Measurements from ENCODE around the gene TRAT1.

DNA sequence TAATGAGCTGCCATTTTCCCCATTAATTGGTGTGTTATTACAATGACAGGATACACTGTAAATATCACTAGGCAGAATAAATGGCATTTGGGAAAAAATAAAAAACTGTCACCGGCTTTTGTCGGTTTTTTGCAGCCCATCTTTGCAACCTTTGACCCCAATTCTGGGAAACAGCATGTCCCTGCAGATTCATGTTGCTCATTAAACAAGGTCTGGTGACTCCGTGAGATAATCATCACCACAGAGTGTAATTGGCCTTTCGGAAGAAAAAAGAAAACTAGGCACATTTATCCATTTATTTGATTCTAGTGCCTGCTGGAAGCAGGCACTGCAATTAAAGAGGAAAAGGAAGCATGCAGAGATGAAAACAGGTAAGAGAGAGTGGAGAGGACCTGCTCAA lies 64.5 kb downstream of the TRAT1 start:
- TF ChIP-seq EZH2 (IDR thresholded peaks at IDR 0.05; ENCODE audit: insufficient read depth, poor library complexity, severe bottlenecking) (no peak), EZH2phosphoT487 (IDR thresholded peaks at IDR 0.05; ENCODE audit: insufficient read depth, low read depth) (no peak)

Data from GM23248 (cell line).